Mammary epithelial cell (primary cell): ENCODE results near the gene P2RX5.

ENCODE experiments used
- EZH2 ChIP-seq: IDR thresholded peaks from 2 replicates; pipeline ENCODE4 v1.6.1; 2012; ENCODE audit warnings: low read length, inconsistent platforms, borderline replicate concordance
- TF ChIP-seq, protein P1 (sequence below), 2 donors: IDR thresholded peaks in 1 of 2; conservative IDR thresholded peaks in 1 of 2; 2 replicates each; pipeline ENCODE4 v1.5.1; 2011 to 2012; ENCODE audit warnings: inconsistent platforms in 2 of 2, low read length in 2 of 2, mild to moderate bottlenecking in 2 of 2, control low read depth in 1 of 2, low read depth in 1 of 2; ENCODE audit not compliant: insufficient read depth in 1 of 2; ENCODE audit errors: extremely low read depth in 1 of 2

GRCh38 chr17:3693141-3693540, 2.8 kb downstream of the P2RX5 start:
- TF ChIP-seq, protein P1, sequence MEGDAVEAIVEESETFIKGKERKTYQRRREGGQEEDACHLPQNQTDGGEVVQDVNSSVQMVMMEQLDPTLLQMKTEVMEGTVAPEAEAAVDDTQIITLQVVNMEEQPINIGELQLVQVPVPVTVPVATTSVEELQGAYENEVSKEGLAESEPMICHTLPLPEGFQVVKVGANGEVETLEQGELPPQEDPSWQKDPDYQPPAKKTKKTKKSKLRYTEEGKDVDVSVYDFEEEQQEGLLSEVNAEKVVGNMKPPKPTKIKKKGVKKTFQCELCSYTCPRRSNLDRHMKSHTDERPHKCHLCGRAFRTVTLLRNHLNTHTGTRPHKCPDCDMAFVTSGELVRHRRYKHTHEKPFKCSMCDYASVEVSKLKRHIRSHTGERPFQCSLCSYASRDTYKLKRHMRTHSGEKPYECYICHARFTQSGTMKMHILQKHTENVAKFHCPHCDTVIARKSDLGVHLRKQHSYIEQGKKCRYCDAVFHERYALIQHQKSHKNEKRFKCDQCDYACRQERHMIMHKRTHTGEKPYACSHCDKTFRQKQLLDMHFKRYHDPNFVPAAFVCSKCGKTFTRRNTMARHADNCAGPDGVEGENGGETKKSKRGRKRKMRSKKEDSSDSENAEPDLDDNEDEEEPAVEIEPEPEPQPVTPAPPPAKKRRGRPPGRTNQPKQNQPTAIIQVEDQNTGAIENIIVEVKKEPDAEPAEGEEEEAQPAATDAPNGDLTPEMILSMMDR (conservative IDR thresholded peaks at IDR 0.05 in 1 of 2, IDR thresholded peaks at IDR 0.05 in 1 of 2; ENCODE audit: extremely low read depth in 1 of 2, insufficient read depth in 1 of 2, low read depth in 1 of 2, low read length in 2 of 2), result no peak
- TF ChIP-seq EZH2, result no peak
